CMK (cell line): ENCODE results near the gene BHMT2.

Experiments
- DNase-seq: peaks from one replicate; pipeline ENCODE4 v3.0.0-alpha.2; 2010; ENCODE audit warnings: low read depth

Gene BHMT2

DNA sequence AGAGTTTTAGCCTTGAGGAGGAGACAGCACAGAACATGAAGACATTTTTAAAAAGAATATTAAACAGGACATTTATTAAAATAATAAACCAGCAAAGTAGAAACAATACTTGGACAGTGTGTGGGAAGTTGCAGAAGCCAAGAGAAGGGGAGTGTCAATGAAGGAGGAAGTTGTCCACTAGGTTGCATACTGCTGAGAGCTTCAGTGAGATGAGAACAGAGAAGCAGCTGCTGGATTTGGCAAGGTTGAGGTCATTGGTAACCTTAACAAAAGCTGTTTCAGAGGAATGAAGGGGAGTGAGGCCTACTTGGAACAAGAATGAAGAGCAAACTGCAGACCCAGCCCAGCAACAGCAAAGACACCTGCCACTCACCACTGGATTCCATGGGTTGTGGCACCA, 53.4 kb downstream of the BHMT2 start:
- no peak for DNase-seq

DNA sequence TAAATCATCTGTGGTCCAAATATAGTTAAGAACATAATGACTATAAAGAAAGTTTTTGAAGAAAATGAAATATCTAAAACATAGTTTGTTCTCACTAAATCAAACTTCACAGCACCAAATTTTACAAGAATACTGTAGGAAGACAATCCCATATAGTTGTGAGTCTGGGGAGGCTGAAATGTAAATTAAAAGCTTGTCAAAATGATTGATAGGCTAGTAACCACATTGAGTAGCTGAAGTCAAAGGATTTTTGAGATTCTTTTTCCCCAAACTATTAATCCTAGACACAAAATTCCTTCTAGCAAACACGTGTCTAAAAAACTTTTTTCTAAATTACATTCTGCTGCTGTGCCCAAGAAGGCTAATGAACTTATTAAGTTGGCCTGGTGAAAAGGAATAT, 55.0 kb downstream of the BHMT2 start:
- DNase-seq = no peak

DNA sequence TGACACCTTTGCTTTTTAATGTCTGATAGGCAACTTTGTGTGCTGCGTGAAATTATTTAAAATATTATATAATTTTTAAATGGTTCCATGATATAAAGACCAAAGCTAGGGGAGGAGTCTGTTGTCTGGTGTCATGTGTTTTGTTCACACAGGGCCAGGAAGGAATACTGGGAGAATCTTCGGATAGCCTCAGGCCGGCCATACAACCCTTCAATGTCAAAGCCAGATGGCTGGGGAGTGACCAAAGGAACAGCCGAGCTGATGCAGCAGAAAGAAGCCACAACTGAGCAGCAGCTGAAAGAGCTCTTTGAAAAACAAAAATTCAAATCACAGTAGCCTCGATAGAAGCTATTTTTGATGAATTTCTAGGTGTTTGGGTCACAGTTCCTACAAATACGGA, 61.2 kb downstream of the BHMT2 start:
- DNase-seq = no peak

DNA sequence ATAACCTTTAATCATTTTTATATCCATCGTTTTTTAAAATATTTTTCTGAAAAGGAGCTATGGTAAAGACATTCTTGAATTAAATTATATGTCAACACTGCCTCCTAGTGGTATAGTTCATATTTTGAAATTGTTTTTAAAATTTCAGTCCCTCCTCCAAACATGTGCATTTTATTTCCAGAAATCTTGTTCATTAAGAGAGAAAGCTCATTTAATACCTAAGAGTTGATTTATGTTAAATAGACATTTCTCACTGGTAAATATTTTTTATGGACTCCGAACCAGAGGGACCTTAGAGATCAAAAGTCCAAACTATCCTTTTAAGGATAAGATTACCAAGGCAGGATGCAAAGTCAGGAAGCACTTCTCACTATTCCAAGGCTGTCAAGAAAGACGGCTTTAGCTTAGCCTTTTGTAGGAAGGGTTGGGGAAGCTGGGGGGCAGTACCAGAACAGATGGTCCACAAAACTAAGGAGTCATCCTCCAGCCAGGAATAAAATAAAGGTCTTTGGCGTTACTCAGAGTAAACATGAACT, 63.6 kb downstream of the BHMT2 start:
- no peak for DNase-seq

DNA sequence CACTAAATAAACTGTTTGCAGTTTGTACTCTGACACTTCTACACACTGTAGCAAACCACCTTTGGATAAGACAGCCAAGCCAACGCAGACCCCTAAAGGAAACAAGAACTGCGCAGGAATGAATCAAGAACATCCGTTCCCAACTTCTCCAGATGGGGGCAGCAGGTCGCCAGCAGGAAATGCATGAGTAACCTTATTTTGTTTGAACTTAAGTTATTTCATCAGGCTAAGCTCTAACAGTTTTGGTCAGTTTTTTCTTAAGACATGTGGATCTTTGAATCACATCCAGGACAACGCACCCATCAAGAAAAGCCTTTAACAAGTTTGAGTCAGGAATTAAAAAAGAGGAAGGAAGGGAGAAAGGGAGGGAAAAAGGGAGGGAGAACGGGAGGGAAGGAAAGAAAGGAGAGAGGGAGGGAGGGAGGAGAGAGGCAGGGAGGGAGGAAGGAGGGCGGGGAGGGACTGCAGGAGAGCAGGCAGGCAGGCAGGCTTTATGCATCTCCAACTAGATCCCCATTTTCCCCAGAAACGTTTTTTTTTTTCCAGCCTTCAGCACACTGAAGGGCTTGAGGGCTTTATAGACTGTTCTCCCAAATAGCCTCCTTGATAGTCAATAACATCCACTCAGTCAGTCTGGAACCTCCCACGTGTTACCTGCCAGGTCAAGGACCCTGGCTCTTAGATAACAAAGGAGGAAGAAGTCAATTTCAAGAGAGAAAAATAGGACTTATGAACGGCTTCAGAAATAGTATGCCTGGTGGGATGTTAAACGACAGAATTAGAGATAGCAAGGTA, 64.3 kb downstream of the BHMT2 start:
- DNase-seq = peak; percentile 21

DNA sequence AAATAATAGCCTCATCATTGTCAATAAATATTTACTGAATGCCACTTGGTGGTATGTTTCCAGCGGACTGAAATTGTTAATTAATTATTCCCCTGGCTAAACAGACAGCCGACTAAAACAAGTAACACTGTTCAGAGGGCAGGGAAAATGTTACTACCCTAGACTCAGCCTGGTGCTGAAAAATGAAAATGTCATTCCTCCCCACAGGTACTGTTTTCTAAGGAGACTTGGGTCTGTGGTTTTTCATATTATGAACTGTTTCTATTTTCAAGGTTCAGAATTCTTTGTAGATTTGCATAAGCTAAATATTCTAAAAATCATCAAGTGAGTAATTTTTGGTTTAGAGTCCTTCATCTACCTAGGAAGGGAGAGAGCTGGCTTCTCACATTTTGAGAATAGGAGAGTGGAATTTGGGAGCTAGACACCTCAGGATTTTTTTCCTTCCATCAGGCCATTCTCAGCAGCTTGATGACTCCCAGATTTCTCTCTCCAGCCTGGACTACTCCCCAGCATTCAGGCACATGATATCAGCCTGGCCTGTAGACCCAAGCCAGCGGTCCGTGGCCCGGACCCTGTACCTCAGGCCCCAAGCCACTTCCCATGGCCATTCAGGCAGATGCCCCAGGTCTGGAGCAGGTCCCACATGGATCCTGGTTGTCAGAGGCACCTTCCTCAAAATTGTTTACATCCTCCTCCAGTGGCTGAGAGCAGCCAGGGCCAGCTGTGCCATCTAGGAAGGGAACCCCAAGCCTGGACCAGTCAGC, 66.4 kb downstream of the BHMT2 start:
- no peak for DNase-seq

DNA sequence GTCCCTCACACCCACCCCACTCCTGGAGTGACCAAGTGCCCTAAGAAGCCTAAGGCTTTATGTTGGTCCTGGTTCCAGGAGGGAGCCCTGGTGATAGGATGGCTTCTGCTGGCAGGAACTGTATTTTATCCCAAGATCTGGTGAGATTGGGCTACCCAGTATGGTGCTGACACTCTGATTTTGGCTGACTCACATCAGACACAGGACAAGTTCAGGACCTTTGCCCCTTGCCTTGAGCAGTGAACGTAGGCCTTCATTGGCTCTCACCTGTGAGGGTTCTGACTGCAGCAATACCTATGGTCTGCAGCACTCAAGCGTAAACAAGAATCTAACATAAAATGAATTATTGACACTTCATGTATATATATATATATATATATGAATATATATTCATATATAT, 67.1 kb downstream of the BHMT2 start:
- no peak for DNase-seq
